ENCODE data around the gene SRC.

Gene SRC

DNA sequence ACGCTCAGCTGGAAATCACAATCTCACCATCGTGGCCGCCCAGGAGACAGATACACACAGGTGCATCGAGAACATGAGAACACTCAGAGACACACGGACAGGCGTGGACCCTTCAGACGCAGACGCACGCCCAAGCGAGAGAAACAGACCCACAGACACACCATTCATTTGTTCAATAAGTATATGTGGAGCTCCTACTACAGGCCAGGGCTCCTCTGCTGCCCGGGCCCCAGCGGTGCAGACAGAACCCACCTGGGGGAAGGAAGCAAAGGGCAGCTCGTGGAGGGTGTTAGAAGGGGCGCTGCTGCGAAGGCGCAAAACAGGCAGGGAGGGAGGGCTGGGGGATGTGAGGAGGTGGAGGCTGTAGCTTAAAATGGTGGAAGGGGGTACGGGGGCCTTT is 39.2 kb downstream of the SRC start:
- DNase-seq: no peak

GRCh38 chr20:37385659-37386504 is 39.9 kb downstream of the SRC start:
- no peak for DNase-seq

DNA sequence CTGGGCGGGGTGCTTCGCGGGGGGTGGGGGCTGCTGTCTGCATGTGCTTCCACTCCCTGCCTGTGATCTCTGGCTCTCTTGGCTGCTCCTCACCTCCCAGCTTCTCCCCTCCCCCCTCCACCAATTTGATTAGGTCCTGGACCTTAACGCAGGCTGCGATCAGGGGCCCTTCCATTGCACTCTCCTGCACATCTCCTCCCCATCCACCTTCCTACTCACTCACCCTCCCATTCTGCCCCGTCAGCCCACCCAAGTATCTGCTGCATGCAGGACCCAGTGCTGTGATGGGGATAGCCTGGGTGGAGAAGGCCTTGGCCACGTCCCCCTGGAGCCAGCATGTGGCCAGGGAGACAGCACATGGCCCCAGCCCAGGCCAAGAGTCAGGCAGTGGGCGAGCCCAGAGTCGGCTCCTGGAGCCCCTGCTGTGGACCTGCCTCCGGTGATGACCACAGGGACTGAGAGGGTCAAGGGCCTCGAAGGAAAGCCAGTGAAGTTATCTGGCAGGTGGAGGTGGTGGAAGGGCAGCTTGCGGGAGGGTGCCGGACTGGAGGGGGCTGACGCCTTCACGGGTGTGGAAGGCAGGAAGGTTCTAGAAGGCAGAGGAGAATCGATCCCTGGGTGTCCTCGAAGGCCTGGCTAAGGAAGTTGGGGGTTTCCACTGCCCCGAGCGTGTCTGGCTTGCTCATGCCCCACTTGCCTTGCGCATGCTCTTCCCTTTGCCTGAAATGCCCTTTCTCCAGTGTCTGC is 40.7 kb downstream of the SRC start:
- no peak for DNase-seq

DNA sequence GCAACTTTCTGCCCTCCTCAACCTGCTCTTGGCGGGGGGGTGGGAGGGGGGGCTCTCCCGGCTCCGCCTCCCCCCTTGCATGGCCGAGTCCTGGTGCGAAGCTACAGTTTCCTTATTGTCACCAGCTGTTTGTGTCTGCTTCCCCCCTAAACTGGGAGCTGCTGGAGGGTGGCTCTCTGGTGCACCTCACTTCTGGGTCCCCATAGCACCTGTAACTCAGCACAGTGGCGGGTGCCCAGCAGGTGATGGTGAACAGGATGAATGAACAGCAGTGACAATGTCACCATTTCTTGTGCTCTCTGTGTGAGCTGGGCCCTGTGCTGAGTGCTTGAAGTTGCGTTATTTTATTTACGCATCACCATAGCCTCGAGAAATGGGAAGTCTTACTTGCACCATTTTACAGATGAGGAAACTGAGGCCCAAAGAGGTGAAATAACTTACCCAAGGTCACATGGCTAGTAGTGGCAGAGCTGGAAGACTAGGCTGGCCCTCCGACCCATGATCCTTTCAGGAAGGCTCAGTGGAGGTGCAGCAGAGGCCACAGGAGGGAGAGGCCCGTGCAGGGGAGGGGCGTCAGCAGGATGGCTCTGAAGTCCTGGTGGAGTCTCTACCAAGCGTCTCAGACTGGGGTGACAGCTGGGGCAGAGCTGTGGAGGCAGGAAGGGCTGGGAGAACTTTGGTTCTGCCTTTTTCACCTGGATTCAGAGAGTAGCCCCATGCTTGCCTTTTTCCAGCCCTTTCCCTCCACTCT is 41.8 kb downstream of the SRC start:
- DNase-seq: no peak

DNA sequence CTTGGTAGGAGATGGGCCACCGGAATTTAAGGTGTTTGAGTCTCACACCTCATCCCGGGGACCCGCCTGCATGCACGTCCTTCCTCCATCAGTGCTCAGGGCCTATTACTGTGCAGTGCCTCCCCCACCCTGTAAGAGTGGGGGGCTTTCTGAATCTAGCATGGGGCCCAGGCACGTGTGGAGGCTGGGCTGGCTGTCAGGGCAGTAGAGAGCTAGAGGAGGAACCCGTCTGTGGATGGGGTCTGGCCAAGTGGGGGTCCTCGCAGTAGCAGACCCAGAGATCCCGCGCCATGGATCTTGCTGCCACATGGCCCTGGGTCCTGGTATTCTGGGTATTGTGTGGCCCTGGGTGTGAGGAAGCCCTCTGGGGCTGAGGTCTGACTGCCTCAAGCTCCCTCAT is 42.9 kb downstream of the SRC start:
- DNase-seq: no peak

GRCh38 chr20:37389241-37389747 is 43.4 kb downstream of the SRC start:
- no peak for DNase-seq

GRCh38 chr20:37389844-37390275 is 43.9 kb downstream of the SRC start:
- DNase-seq: no peak

GRCh38 chr20:37390503-37390890 is 44.6 kb downstream of the SRC start:
- DNase-seq: no peak

- no peak for DNase-seq
These were observed 45.1 kb downstream of the SRC start for GRCh38 chr20:37390891-37391525.

DNA sequence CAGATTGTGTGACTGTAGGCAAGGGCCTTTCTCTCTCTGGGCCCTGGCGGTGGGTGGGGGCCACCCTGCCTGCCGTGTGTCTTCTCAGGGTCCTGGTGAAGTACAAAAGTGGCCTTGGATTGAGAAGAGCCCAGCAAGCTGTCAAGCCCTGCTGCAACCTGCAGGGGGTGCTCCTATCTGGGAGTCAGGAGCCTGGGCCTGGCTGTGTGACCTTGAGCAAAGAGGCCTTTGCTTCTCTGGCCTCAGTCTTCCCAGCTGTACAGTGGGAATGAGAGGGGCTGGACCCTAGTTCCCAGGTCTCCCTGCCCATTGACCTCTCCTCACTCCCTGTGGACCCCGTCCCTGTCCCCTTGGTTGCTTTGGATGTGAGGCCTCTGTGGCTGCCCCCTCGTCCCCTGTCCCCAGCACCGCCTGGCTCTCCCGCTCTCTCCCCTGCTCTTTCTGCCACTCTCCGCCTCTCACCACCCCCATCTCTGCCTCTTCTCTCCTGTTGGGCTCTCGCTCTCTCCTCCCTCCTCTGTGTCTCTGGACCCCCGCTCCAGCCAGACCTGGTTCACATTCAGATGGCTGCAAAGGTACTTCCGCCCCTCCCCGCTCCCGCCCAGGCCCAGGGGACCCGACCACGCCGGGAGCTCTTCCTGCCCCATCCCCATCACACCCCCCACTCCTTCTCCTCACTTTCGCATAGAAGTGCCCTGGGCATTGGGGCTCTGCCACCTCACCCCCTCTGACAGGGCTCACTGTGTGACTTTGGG is 46.7 kb downstream of the SRC start:
- no peak for DNase-seq

DNA sequence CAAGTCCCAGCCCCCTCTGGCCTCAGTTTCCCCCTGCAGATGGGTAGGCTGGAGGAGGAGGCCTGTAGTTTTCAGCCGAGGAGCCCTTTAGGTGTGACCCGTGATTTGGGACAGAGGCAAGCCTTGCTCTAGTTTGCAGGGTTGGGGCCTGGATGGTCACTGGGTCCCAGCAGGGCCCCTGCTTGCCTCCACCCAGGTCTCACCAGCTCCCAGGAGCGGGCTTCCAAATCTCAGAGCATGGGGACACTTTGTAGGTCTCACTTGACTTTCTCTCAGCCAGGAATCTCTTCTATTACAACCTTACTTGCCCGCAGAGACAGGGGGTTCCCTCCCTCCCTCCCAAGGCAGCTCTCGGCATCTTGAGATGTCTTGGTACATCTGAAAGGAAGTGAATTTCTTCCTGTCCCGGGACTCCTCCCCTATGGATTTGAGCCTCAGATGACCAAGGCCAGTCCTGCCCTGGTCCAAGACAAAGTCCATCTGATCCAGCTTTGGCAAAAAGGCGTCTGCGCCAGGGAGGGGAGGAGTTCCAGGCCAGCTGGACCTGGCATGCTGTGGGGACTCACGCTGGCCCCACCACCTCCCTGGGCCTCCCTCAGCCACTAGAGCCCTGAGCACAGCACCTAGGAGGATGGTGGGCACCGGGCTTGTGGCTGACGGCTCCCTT is 47.4 kb downstream of the SRC start:
- no peak for DNase-seq

DNA sequence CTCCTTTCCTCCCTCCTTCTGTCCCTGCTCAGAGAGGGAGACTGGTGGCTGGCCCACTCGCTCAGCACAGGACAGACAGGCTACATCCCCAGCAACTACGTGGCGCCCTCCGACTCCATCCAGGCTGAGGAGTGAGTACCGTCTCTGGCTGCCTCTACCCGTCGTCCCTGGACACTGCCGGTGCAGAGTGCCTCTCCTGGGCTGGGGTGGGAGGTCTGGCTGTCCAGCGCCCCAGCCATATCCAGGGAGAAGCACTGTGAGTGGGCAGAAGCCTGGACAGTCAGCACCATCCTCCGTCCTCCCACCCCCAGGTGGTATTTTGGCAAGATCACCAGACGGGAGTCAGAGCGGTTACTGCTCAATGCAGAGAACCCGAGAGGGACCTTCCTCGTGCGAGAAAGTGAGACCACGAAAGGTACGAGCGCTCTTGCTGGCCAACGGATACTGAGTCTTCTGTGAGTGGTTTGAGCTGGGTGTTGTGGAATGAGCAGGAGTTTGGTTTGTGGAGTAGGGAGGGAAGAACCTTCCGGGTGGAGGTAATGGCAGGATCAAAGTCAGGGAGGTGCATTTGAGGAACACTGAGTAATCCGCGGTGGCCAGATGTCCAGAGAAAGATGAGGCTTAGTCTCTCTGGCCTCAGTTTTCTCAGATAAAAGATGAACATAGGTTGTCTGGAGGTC is 48.1 kb downstream of the SRC start:
- DNase-seq: no peak

DNA sequence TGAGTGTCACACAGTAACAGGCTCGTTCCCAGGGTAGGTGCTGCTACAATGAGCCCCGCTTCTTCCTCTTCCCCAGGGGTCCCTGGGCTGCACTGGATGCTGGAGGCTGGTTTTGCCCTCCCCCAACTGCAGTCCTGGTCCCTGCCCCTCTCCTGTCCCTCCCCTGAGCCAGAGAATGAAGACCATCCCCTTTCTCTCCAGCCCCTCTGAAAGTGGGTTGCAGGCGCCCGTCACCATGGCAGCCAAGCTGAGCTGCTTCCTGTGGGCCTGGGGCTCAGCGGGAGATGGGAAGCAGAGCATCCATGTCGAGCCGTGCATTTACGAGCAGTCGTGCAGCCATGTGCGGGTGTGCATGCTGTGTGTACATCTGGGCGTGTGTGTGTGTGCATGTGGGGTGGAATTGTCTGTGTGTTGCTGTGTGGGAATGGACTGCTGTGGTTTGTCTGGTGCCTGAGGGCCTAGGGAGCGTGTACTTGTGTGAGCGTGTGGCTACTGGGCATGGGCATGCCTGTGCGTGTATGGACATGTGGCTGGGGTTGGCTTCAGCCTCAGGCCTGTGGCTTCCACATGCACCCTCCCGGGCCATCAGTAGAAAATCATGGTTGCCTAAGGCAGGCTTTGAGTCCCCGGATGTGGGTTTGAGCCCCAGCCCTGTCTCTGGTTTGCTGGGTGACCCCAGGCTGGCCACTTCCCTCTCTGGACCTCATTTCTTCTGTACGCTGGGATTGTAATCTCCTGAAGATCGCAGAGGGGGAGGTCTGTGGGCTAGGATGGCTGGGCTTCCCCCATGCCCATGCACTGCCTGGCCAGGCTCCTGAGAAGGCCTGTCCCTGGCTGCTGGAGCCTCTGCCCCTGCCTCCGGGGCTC is 48.8 kb downstream of the SRC start:
- peak; percentile 36 for DNase-seq

- DNase-seq: no peak
These were observed 49.5 kb downstream of the SRC start for GRCh38 chr20:37395410-37395797.

DNA sequence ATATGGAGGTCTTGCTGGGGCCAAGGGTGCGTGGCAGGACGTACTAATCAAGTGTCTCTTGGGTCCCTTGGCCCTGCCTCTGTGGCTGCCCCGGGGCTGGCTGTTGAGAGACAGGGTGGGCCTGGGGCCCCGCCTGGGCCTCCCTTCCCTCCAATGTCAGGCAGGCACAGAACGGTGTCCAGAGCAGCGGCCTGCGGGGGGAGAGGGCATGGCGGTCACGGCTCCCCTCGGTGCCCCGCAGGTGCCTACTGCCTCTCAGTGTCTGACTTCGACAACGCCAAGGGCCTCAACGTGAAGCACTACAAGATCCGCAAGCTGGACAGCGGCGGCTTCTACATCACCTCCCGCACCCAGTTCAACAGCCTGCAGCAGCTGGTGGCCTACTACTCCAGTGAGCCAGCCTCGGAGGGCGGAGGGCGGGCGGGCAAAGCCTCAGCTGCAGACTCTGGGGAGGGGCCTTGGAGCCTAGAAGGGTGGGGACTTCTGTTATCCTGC is 50.0 kb downstream of the SRC start:
- peak; percentile 72 for DNase-seq

DNA sequence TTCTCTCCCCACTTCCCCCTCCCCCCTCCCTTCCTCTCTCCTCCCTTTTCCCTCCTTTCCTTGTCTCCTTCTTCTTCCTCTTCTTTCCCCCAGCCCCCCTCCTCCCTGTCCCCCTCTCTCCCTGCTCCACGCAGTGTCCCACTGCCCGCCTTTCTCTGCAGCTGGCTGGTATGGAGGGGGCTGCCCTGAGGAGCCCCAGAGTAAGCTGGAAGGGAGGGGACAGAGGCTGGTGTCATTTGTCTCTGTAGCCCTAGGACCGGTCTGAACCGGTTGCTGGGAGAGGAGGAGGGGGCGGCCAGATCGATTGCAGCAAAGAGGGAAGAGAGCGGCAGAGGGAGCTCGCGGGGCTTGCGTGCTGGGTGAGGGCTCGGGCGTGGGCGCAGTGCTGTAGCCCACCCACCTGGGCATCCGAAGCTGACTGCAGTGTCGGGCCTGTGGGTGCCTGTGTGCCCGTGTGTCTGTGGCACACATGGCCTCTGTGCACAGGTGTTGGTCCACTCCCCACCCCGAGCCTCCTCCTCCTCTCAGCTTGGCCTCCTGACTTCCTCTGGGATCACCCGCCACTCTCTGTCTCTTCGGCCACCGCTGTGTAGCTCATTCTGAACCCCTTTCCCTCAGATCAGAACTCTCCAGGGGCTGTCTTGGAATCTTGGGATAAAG is 50.6 kb downstream of the SRC start:
- DNase-seq: peak; percentile 81

DNA sequence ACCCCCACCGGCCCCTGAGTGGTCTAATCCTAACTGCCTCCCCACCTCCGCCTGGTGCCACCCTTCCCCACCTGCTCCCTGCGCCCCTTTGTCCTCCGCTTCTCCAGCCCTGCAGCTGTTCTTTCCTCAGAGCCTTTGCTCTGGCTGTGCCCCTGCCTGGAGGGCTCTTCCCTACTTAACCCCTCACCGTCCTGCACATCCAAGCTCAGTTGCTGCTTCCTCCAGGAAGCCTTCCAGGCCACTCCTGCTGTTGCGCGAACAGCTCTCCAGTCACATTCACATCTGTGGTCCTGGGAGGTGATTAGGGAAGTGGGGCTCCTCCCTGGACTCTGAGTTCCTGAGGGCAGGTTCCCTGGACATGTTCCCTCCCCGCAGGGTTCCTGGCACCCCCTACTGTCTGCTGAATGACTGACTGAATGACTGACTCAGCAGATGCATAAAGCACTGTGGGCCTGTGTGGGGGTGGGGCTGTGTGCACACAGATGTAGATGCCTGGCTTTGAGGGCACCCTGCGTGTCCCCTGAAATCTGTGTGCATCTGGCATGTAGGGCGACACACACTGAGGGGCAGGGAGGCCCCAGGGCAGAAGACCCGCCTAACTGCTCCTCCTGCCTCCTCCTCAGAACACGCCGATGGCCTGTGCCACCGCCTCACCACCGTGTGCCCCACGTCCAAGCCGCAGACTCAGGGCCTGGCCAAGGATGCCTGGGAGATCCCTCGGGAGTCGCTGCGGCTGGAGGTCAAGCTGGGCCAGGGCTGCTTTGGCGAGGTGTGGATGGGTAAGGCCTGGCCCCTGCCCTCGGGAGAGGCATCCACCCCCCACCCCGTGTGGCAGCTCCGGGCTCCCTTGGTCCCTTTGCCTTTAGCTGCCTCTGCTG is 51.4 kb downstream of the SRC start:
- DNase-seq: no peak
